Ishikawa (cell line): Measurements from ENCODE around the gene CHST11.

Experiments used
- CEBPB ChIP-seq: IDR thresholded peaks from 2 replicates; pipeline ENCODE4 v1.6.1; 2012
- CREB1 ChIP-seq: IDR thresholded peaks from 2 replicates; pipeline ENCODE4 v1.6.1; 2012; ENCODE audit warnings: low read depth
- EGR1 ChIP-seq: IDR thresholded peaks from 2 replicates; pipeline ENCODE4 v1.6.1; 2012
- EP300 ChIP-seq: IDR thresholded peaks from 2 replicates; pipeline ENCODE4 v1.6.1; 2012; ENCODE audit warnings: borderline replicate concordance
- FOXM1 ChIP-seq: IDR thresholded peaks from 2 replicates; pipeline ENCODE4 v1.6.1; 2012; ENCODE audit warnings: low read depth, borderline replicate concordance
- MAX ChIP-seq: IDR thresholded peaks from 2 replicates; pipeline ENCODE4 v1.6.1; 2012
- NFIC ChIP-seq: IDR thresholded peaks from 2 replicates; pipeline ENCODE4 v1.6.1; 2012
- RAD21 ChIP-seq: IDR thresholded peaks from 2 replicates; pipeline ENCODE4 v1.6.1; 2012; ENCODE audit warnings: low read depth
- REST ChIP-seq: IDR thresholded peaks from 2 replicates; pipeline ENCODE4 v1.6.1; 2012; ENCODE audit warnings: low read depth, mild to moderate bottlenecking
- TAF1 ChIP-seq: IDR thresholded peaks from 2 replicates; pipeline ENCODE4 v1.6.1; 2012; ENCODE audit warnings: low read depth, mild to moderate bottlenecking
- TCF12 ChIP-seq: IDR thresholded peaks from 2 replicates; pipeline ENCODE4 v1.6.1; 2012; ENCODE audit warnings: low read depth
- TEAD4 ChIP-seq: IDR thresholded peaks from 2 replicates; pipeline ENCODE4 v1.6.1; 2012
- USF1 ChIP-seq: IDR thresholded peaks from 2 replicates; pipeline ENCODE4 v1.6.1; 2012
- YY1 ChIP-seq: IDR thresholded peaks from 2 replicates; pipeline ENCODE4 v1.6.1; 2012; ENCODE audit warnings: low read depth
- ZBTB7A ChIP-seq: IDR thresholded peaks from 2 replicates; pipeline ENCODE4 v1.6.1; 2012; ENCODE audit warnings: low read depth

CHST11 gene

GRCh38 chr12:104472748-104473147, 16.0 kb downstream of the CHST11 start:
- TF ChIP-seq CEBPB (no peak), MAX (no peak), EGR1 (no peak), EP300 (no peak), REST (no peak), TEAD4 (no peak), RAD21 (no peak), TAF1 (no peak), TCF12 (no peak), FOXM1 (no peak), USF1 (no peak), NFIC (no peak)

GRCh38 chr12:104473374-104473983, 16.7 kb downstream of the CHST11 start:
- TF ChIP-seq USF1 = no peak
- TF ChIP-seq RAD21 = no peak
- no peak for TF ChIP-seq MAX
- no peak for TF ChIP-seq CREB1
- no peak for TF ChIP-seq EP300
- no peak for TF ChIP-seq EGR1
- TF ChIP-seq YY1 = no peak
- TF ChIP-seq CEBPB = no peak
- TF ChIP-seq TAF1 = no peak
- TF ChIP-seq REST = no peak
- TF ChIP-seq FOXM1 = no peak
- TF ChIP-seq TEAD4 = no peak
- TF ChIP-seq ZBTB7A = no peak
- no peak for TF ChIP-seq TCF12
- TF ChIP-seq NFIC = no peak

- TF ChIP-seq USF1 (no peak), CEBPB (no peak), RAD21 (no peak), ZBTB7A (no peak), MAX (no peak), YY1 (no peak)
Measured at GRCh38 chr12:104475271-104475670, 18.5 kb downstream of the CHST11 start.

GRCh38 chr12:104477510-104478390, 21.0 kb downstream of the CHST11 start:
- TF ChIP-seq USF1 = no peak
- no peak for TF ChIP-seq CEBPB
- no peak for TF ChIP-seq TAF1
- TF ChIP-seq TCF12 = no peak
- no peak for TF ChIP-seq FOXM1
- TF ChIP-seq RAD21 = no peak
- TF ChIP-seq EGR1 = no peak
- TF ChIP-seq MAX = no peak
- no peak for TF ChIP-seq YY1
- no peak for TF ChIP-seq REST
- TF ChIP-seq EP300 = no peak
